Neutrophil (primary cell): ENCODE results near the gene ATOH8.

ENCODE experiments used
- H3K27ac ChIP-seq: fragments of 200-600 bp; sonication (generic); 2 replicates; pipeline ENCODE4 v1.5.1; 2016; ENCODE audit warnings: mild to moderate bottlenecking, moderate library complexity
- H3K27me3 ChIP-seq: fragments of 200-600 bp; sonication (generic); 2 replicates; pipeline ENCODE4 v1.6.0; 2016; ENCODE audit warnings: mild to moderate bottlenecking
- H3K36me3 ChIP-seq: fragments of 200-600 bp; sonication (generic); 2 replicates; pipeline ENCODE4 v1.5.1; 2017
- H3K4me1 ChIP-seq, 2 experiments: fragments of 200-600 bp in 1 of 2; sonication (generic) in 1 of 2; 1 replicate in 1 of 2; 2 replicates in 1 of 2; pipeline versions ENCODE4 v1.5.1 to v1.6.1; 2013 to 2016; ENCODE audit warnings: low read depth in 1 of 2, low read length in 1 of 2, mild to moderate bottlenecking in 1 of 2, moderate library complexity in 1 of 2; ENCODE audit not compliant: control insufficient read depth in 1 of 2, insufficient read depth in 1 of 2
- H3K4me3 ChIP-seq, 2 experiments: fragments of 200-600 bp in 1 of 2; sonication (generic) in 1 of 2; 1 replicate in 1 of 2; 2 replicates in 1 of 2; pipeline ENCODE4 v1.5.1; 2013 to 2016; ENCODE audit warnings: low read depth in 1 of 2, low read length in 1 of 2, mild to moderate bottlenecking in 1 of 2, moderate library complexity in 1 of 2
- H3K9me3 ChIP-seq: fragments of 200-600 bp; sonication (generic); 2 replicates; pipeline ENCODE4 v1.5.1; 2016
- CTCF ChIP-seq: fragments of 200-600 bp; sonication (generic); IDR thresholded peaks from 2 replicates; pipeline ENCODE4 v1.5.1; 2016; ENCODE audit warnings: antibody characterized with exemption

Gene ATOH8

GRCh38 chr2:85831735-85832134 is 77.9 kb downstream of the ATOH8 start:
- Histone ChIP-seq H3K4me1 (peaks cover 0 to 4% of the 10 kb centered on the region in 2 experiments), H3K36me3 (no peaks in the 10 kb centered on the region), H3K4me3 (no peak overlapping the region), H3K27ac (no peak overlapping the region), H3K27me3 (peaks cover 3% of the 10 kb centered on the region), H3K9me3 (no peaks in the 10 kb centered on the region)
- no peak for TF ChIP-seq CTCF

GRCh38 chr2:85834466-85834865 is 80.7 kb downstream of the ATOH8 start:
- Histone ChIP-seq H3K36me3 (no peaks in the 10 kb centered on the region), H3K27ac (no peak overlapping the region), H3K4me1 (no peaks in the 10 kb centered on the region)

More at GRCh38 chr2:85834466-85834865, 80.7 kb downstream of the ATOH8 start:
- no peak for TF ChIP-seq CTCF
- Histone ChIP-seq H3K9me3 (no peaks in the 10 kb centered on the region), H3K4me3 (no peak overlapping the region), H3K27me3 (no peaks in the 10 kb centered on the region)
